Measurements from ENCODE around the gene ARHGAP25.

GRCh38 chr2:68817306-68817705 is 82.7 kb downstream of the ARHGAP25 start:
- no peak for TF ChIP-seq TAF1 (IDR thresholded peaks at IDR 0.05; ENCODE audit: borderline replicate concordance, low read depth, low read length)
- no peak for TF ChIP-seq POLR2AphosphoS5 (IDR thresholded peaks at IDR 0.05; ENCODE audit: low read depth, low read length)

All from GM12892 (cell line).